Stimulated activated CD4-positive, alpha-beta T cell treated with anti-CD3 and anti-CD28 coated beads, TNF-alpha, amount 100 ng/mL, for 48 hours (primary cell): ENCODE data around the gene ADGRF4.

Source experiments
- DNase-seq, 3 donors: peaks; one replicate each; pipeline ENCODE4 v3.0.0-alpha.2; 2020; ENCODE audit warnings: low read depth in 3 of 3

ADGRF4 gene

GRCh38 chr6:47698342-47698787 lies at the start of gene ADGRF4:
Gene ADGRF4 (plus strand): TSS chr6:47698580. CDS start chr6:47707246, 8,666 bp downstream.
- DNase-seq, result no peak

GRCh38 chr6:47650553-47651432 lies 47.6 kb upstream of the ADGRF4 start:
- DNase-seq, result no peak

GRCh38 chr6:47651505-47651944 lies 46.9 kb upstream of the ADGRF4 start:
- no peak for DNase-seq

DNA sequence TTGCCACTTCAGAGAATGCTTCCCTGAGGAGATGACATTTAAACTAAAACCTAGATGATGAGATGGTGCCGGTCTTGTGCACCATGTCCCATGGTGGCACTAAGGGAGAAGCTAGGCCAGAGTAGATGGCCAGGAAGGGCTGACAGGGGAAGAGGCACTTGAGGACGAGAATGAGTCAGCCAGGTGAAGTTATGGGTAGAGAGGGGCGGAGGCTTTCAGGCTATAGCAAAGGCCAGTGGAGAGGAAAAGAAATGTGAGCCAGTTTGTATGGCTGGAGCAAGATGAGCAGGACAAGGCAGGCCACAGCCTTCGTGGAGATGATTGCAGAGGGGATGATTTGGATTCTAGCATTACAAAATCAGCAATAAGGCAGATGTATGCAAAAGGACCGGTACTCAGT lies 44.7 kb upstream of the ADGRF4 start:
- no peak for DNase-seq

GRCh38 chr6:47654255-47654654 lies 44.1 kb upstream of the ADGRF4 start:
- DNase-seq, result no peak

GRCh38 chr6:47655719-47656595 lies 42.4 kb upstream of the ADGRF4 start:
- peak in 2 of 3 donors; percentile 14 to 36 for DNase-seq

DNA sequence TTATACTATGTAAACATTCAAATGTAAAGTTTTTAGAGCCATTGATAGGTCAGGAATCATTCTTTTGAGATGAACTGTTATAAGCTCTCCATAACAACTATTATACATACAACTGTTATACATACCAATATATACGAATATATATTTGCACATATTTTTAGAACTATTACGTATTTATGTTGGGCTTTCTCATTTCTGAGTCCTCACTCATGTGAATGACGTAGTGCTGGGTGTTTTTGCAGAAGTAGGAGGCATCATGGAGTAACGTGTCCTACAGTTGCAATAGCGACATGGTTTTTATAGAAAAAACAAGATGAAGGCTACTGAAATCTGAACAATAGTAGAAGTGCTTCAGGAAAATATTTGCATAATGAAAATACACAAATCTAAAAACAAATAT lies 36.4 kb upstream of the ADGRF4 start:
- DNase-seq, result no peak

- DNase-seq, result no peak
Measured at GRCh38 chr6:47663462-47664216, 34.7 kb upstream of the ADGRF4 start.

- no peak for DNase-seq
Measured at GRCh38 chr6:47665112-47665511, 33.3 kb upstream of the ADGRF4 start.

- DNase-seq, result no peak
Measured at GRCh38 chr6:47669684-47670513, 28.5 kb upstream of the ADGRF4 start.

DNA sequence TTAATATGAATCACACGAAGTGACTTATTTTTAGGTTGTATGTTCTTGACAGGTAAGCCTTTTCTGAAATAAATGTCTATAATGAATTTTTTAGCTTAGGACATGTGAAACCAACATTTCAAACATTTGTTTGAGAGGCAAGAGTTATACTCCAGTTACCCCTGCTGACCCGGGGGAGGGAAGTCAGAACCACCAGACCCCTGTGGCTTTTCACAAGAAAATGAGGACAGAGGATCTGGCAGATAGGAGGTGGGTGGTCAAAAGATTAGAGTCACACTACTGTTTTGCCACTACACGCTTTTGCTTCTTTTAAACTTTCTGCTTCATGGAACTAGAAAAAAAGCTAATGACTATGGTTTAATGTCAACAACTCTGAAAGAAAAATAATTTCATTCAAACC lies 27.5 kb upstream of the ADGRF4 start:
- DNase-seq, result no peak

DNA sequence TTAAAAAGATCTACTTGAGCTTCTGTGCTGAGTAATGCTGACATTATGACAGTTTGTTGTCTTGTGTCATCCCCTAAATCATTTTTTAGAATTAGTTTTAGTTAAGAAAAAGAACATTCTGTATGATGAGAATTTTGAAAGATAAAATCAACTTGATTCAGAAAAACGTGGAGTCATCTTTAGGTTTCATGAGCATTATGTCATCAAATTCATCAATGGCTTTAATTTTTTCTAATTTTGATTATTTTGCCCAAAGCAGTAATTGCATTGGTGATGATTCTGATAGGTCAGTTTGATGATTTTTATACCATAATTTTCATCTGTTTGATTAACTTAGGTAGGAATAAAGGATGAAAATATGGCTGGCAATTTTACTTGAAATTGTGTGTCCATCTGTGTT lies 26.6 kb upstream of the ADGRF4 start:
- DNase-seq, result no peak

- DNase-seq, result no peak
Measured at GRCh38 chr6:47672816-47673215, 25.6 kb upstream of the ADGRF4 start.

GRCh38 chr6:47674673-47675072 lies 23.7 kb upstream of the ADGRF4 start:
- no peak for DNase-seq

DNA sequence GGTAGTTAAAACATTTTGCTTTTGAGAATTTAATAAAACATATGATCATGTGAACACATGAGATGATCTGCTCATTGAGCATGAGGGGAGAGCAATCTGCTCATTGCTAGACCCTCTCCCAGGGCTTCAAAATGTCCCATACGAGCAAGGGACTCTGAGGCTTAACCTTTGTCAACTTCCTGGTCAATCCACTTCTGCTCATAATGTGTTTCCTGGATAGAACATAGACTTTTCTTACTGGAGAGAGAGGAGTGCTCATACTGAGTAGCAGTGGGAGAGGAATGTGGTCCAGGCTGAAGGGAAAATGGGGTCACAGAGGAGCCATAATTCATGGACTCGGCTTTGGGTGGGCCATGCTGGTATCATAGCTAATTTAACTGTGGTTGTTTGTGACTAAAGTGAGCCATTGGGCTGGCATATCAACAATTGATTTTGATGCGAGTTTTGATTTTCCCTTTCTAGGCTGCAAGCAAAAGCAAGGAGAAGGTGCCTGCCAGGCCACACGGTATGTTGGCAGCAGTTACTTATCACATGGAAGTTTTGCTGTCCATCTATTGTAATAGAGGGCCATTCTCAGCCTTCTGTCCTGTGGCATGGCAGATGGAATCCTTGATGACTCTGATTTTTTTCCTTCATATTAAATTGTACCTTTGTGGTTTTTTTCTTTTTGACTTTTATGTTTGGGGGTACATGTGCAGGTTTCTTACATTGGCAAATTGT lies 20.8 kb upstream of the ADGRF4 start:
- DNase-seq, result no peak

- no peak for DNase-seq
Measured at GRCh38 chr6:47678739-47679138, 19.6 kb upstream of the ADGRF4 start.

DNA sequence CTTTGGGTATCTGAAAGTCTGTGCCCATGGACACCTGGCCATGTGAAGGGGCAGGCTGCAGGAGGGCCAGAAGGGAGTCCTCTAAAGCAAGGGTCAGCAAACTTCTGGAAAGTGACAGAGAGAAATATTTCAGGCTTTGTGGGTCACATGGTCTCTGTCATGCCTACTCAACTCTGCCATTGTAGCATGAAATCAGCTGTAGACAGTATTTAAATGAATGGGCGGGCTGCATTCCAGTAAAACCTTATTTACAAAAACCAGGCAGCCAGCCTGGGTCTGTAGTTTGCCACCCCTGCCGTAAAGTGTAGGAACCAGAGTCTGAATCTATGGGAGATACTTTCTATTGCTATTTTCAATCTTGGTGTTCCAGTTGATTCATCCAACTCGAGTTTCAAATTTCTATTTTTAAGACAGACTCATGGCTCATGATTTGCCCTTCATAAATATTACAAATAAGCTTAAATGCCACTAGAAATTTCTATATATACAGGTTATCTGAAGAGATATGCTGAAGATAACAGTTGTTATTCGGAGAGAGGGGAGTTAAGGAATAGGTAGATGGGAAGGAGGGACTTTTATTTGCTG lies 19.0 kb upstream of the ADGRF4 start:
- DNase-seq, result no peak

- DNase-seq, result no peak
Measured at GRCh38 chr6:47680051-47680450, 18.3 kb upstream of the ADGRF4 start.

GRCh38 chr6:47680724-47681123 lies 17.7 kb upstream of the ADGRF4 start:
- DNase-seq, result no peak
